MM.1S (cell line): ENCODE results near the gene TAS2R40.
A peak's percentile ranks its signal among the peaks of the same experiment; 100 is the strongest.

ENCODE experiments used
- DNase-seq: peaks from one replicate; pipeline ENCODE4 v3.0.0-alpha.2; 2015
- H2AFZ ChIP-seq: fragments of 300-600 bp; sonication (generic); 2 replicates; pipeline ENCODE4 v1.6.0; 2016; ENCODE audit warnings: antibody characterized with exemption, low read length
- H3F3A ChIP-seq: fragments of 300-600 bp; sonication (generic); 2 replicates; pipeline ENCODE4 v1.6.1; 2016; ENCODE audit warnings: mild to moderate bottlenecking, antibody characterized with exemption, low read length, moderate library complexity, mixed read lengths; ENCODE audit not compliant: insufficient read depth
- H3K27ac ChIP-seq: fragments of 300-600 bp; sonication (generic); 2 replicates; pipeline ENCODE4 v1.5.1; 2016; ENCODE audit warnings: mild to moderate bottlenecking, low read length
- H3K27me3 ChIP-seq: fragments of 300-600 bp; sonication (generic); replicated peaks from 2 replicates; pipeline ENCODE4 v1.6.0; 2016; ENCODE audit warnings: low read length; ENCODE audit not compliant: insufficient read depth
- H3K36me3 ChIP-seq: fragments of 300-600 bp; sonication (generic); replicated peaks from 2 replicates; pipeline ENCODE4 v1.6.1; 2016; ENCODE audit warnings: mild to moderate bottlenecking, low read length, mixed read lengths; ENCODE audit not compliant: insufficient read depth
- H3K4me1 ChIP-seq: fragments of 300-600 bp; sonication (generic); 2 replicates; pipeline ENCODE4 v1.6.1; 2016; ENCODE audit warnings: low read length, mixed read lengths
- H3K4me2 ChIP-seq: fragments of 300-600 bp; sonication (generic); 2 replicates; pipeline ENCODE4 v1.6.0; 2016; ENCODE audit warnings: low read depth, low read length
- H3K4me3 ChIP-seq: fragments of 300-600 bp; sonication (generic); 2 replicates; pipeline ENCODE4 v1.5.1; 2016; ENCODE audit warnings: low read length, mixed read lengths
- H3K79me2 ChIP-seq: fragments of 300-600 bp; sonication (generic); 2 replicates; pipeline ENCODE4 v1.6.1; 2016; ENCODE audit warnings: mixed run types, low read length, mixed read lengths
- H3K9ac ChIP-seq: fragments of 300-600 bp; sonication (generic); 2 replicates; pipeline ENCODE4 v1.6.1; 2016; ENCODE audit warnings: low read length, mixed read lengths
- H3K9me2 ChIP-seq: fragments of 300-600 bp; sonication (generic); replicated peaks from 2 replicates; pipeline ENCODE4 v1.6.1; 2016; ENCODE audit warnings: mild to moderate bottlenecking, low read length, mixed read lengths; ENCODE audit not compliant: insufficient read depth
- H3K9me3 ChIP-seq: fragments of 300-600 bp; sonication (generic); replicated peaks from 2 replicates; pipeline ENCODE4 v1.6.1; 2016; ENCODE audit warnings: mild to moderate bottlenecking, low read length, mixed read lengths; ENCODE audit not compliant: insufficient read depth
- H4K20me1 ChIP-seq: fragments of 300-600 bp; sonication (generic); 2 replicates; pipeline ENCODE4 v1.6.1; 2016; ENCODE audit warnings: mild to moderate bottlenecking, low read length, moderate library complexity, mixed read lengths; ENCODE audit not compliant: insufficient read depth
- EZH2 ChIP-seq: fragments of 300-600 bp; sonication (generic); optimal IDR thresholded peaks from 2 replicates; pipeline ENCODE3; 2017; ENCODE audit warnings: low read depth, mild to moderate bottlenecking, antibody characterized with exemption, low read length, mixed read lengths
- EZH2phosphoT487 ChIP-seq: fragments of 300-600 bp; sonication (generic); IDR thresholded peaks from 2 replicates; pipeline ENCODE4 v1.6.1; 2018; ENCODE audit warnings: antibody characterized with exemption, low read length
- TF ChIP-seq, protein P1 (sequence below): fragments of 300-600 bp; sonication (generic); IDR thresholded peaks from 2 replicates; pipeline ENCODE4 v1.5.1; 2016; ENCODE audit warnings: antibody characterized with exemption, low read length, mixed read lengths

Gene TAS2R40

DNA sequence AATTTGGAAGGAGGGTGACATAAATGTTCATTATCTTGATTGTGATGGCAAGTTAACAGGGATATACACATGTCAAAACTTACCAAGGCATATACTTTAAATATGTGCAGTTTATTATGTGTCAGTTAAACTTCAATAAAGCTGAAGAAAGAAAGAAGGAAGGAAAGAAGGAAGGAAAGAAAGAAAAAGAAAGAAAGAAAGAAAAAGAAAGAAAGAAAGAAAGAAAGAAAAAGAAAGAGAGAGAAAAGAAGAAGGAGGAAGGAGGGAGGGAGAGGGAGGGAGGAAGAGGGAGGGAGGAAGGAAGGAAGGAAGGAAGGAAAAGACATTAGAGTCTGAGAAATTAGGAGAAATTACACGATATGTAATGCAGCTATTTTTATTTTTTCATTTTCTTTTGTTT is 25.5 kb downstream of the TAS2R40 start:
- H3K79me2 ChIP-seq: no peaks in the 10 kb centered on the region
- no peaks in the 10 kb centered on the region for H3K9me3 ChIP-seq
- H3K27ac ChIP-seq: no peak overlapping the region
- no peak overlapping the region for H2AFZ ChIP-seq
- H3K27me3 ChIP-seq: no peaks in the 10 kb centered on the region
- H3K4me3 ChIP-seq: no peak overlapping the region
- no peaks in the 10 kb centered on the region for H4K20me1 ChIP-seq
- no peak overlapping the region for H3K9ac ChIP-seq
- no peaks in the 10 kb centered on the region for H3K9me2 ChIP-seq
- H3K4me1 ChIP-seq: peaks cover 28% of the 10 kb centered on the region
- H3K4me2 ChIP-seq: no peak overlapping the region
- no peaks in the 10 kb centered on the region for H3F3A ChIP-seq
- DNase-seq: no peak
- H3K36me3 ChIP-seq: no peaks in the 10 kb centered on the region
- TF ChIP-seq EZH2phosphoT487: no peak
- TF ChIP-seq, protein P1, sequence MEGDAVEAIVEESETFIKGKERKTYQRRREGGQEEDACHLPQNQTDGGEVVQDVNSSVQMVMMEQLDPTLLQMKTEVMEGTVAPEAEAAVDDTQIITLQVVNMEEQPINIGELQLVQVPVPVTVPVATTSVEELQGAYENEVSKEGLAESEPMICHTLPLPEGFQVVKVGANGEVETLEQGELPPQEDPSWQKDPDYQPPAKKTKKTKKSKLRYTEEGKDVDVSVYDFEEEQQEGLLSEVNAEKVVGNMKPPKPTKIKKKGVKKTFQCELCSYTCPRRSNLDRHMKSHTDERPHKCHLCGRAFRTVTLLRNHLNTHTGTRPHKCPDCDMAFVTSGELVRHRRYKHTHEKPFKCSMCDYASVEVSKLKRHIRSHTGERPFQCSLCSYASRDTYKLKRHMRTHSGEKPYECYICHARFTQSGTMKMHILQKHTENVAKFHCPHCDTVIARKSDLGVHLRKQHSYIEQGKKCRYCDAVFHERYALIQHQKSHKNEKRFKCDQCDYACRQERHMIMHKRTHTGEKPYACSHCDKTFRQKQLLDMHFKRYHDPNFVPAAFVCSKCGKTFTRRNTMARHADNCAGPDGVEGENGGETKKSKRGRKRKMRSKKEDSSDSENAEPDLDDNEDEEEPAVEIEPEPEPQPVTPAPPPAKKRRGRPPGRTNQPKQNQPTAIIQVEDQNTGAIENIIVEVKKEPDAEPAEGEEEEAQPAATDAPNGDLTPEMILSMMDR: no peak
- TF ChIP-seq EZH2: no peak

DNA sequence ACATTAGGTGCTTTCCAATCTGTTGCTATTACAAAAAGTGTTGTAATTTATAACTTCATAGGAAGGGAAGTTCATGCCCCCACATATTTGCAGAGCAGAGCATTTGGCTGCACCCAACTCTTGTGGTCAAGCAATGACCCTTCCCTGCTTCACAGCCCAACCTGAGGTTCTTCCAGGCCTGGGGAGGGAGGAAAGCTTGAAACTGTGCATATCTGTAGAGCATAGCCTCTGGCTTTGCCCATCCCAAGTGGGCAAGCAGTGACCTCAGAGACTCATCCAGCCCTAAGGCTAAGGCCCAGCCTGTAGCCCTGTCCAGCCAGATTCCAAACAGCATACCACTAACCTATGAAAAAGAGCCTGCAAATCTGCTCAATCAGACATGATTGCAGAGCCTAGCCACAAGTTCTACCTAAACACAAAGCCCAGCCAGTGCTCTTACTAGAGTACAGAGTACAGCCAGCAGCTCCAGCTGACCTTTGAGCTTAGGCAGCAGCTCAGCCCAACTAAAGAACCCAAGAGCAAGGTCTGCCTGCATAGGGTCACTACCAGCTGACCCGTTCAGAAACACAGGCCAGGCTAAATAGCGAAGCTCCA is 27.0 kb downstream of the TAS2R40 start:
- H3K9me2 ChIP-seq: no peaks in the 10 kb centered on the region
- TF ChIP-seq EZH2 (no peak), EZH2phosphoT487 (no peak)
- TF ChIP-seq, protein P1: no peak
- peaks cover 28% of the 10 kb centered on the region for H3K4me1 ChIP-seq
- H3K27ac ChIP-seq: no peak overlapping the region
- no peak overlapping the region for H3K4me2 ChIP-seq
- DNase-seq: no peak
- no peak overlapping the region for H2AFZ ChIP-seq
- H3K27me3 ChIP-seq: no peaks in the 10 kb centered on the region
- H4K20me1 ChIP-seq: no peaks in the 10 kb centered on the region
- no peak overlapping the region for H3K9ac ChIP-seq
- no peaks in the 10 kb centered on the region for H3K9me3 ChIP-seq
- H3F3A ChIP-seq: no peaks in the 10 kb centered on the region
- no peaks in the 10 kb centered on the region for H3K79me2 ChIP-seq
- no peak overlapping the region for H3K4me3 ChIP-seq
- no peaks in the 10 kb centered on the region for H3K36me3 ChIP-seq

DNA sequence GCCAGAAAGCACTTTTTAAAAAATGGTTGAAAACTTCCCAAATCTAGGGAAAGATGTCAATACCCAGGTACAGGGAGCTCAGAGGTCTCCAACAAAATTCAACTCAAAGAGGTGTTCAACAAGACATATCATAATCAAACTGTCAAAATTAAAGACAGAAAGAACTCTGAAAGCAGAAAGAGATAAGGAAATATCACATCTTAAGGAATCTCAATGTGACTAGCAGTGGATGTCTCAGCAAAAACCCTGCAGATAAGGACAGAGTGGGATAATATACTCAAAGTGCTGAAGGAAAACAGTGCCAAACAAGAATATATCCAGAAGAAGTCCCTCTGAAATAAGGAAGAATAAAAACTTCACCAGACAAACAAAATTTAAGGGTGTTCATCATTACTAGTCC is 28.4 kb downstream of the TAS2R40 start:
- Histone ChIP-seq H3K4me1 (peaks cover 28% of the 10 kb centered on the region), H3K79me2 (no peaks in the 10 kb centered on the region), H2AFZ (no peak overlapping the region), H3K9ac (no peak overlapping the region), H3K9me2 (no peaks in the 10 kb centered on the region), H3K4me3 (no peak overlapping the region), H4K20me1 (no peaks in the 10 kb centered on the region), H3K36me3 (no peaks in the 10 kb centered on the region), H3F3A (no peaks in the 10 kb centered on the region), H3K27ac (no peak overlapping the region; the same call in 1 of the 2 replicates), H3K9me3 (no peaks in the 10 kb centered on the region), H3K4me2 (peak overlapping the region; percentile 16), H3K27me3 (no peaks in the 10 kb centered on the region)
- no peak for DNase-seq
- TF ChIP-seq, protein P1: no peak
- TF ChIP-seq EZH2phosphoT487 (no peak), EZH2 (no peak)
